IPS DF 19.7 (cell line): ENCODE measurements around the gene SHISA3.

Experiments
- DNase-seq: peaks from one replicate; pipeline ENCODE4 v3.0.0-alpha.2; 2013; ENCODE audit warnings: low read depth, low spot score

SHISA3 gene

GRCh38 chr4:42445038-42445437 is 47.8 kb downstream of the SHISA3 start:
- DNase-seq: no peak

GRCh38 chr4:42446823-42447222 is 49.5 kb downstream of the SHISA3 start:
- DNase-seq: no peak
